ENCODE measurements around the gene GNA12.

GRCh38 chr7:2791390-2791789, 52.7 kb downstream of the GNA12 start:
- no peak for TF ChIP-seq POLR2AphosphoS5 (IDR thresholded peaks at IDR 0.05; ENCODE audit: insufficient read depth in 1 of 2, low read depth in 1 of 2)
- no peak for TF ChIP-seq CTCF (IDR thresholded peaks at IDR 0.05)
- no peak for TF ChIP-seq POLR2A (IDR thresholded peaks at IDR 0.05)

Measured in vagina (tissue), 2 donors.